Endothelial cell of umbilical vein (primary cell): ENCODE results near the gene PTCH1.

Experiments used
- MYC ChIP-seq: IDR thresholded peaks from one replicate; pipeline ENCODE4 v1.6.1; 2011; ENCODE audit warnings: mild to moderate bottlenecking, low read depth, low read length
- TF ChIP-seq, protein P1 (sequence below), 2 donors: IDR thresholded peaks; 1 replicate in 1 of 2; 2 replicates in 1 of 2; pipeline ENCODE4 v1.5.1; 2011; ENCODE audit warnings: low read length in 2 of 2, mild to moderate bottlenecking in 2 of 2, moderate library complexity in 2 of 2, control low read depth in 1 of 2, inconsistent platforms in 1 of 2, low read depth in 1 of 2; ENCODE audit not compliant: insufficient read depth in 1 of 2; ENCODE audit errors: extremely low read depth in 1 of 2

GRCh38 chr9:95497772-95498171 is 19.0 kb downstream of the PTCH1 start:
- no peak for TF ChIP-seq MYC
- TF ChIP-seq, protein P1, sequence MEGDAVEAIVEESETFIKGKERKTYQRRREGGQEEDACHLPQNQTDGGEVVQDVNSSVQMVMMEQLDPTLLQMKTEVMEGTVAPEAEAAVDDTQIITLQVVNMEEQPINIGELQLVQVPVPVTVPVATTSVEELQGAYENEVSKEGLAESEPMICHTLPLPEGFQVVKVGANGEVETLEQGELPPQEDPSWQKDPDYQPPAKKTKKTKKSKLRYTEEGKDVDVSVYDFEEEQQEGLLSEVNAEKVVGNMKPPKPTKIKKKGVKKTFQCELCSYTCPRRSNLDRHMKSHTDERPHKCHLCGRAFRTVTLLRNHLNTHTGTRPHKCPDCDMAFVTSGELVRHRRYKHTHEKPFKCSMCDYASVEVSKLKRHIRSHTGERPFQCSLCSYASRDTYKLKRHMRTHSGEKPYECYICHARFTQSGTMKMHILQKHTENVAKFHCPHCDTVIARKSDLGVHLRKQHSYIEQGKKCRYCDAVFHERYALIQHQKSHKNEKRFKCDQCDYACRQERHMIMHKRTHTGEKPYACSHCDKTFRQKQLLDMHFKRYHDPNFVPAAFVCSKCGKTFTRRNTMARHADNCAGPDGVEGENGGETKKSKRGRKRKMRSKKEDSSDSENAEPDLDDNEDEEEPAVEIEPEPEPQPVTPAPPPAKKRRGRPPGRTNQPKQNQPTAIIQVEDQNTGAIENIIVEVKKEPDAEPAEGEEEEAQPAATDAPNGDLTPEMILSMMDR (IDR thresholded peaks at IDR 0.05; ENCODE audit: extremely low read depth in 1 of 2, insufficient read depth in 1 of 2, low read depth in 1 of 2, low read length in 2 of 2) = no peak
